Coronary artery (tissue), 2 donors: ENCODE measurements around the gene PHOSPHO1.
"Not testable (repeated sequence)": the region's sequence is repeated elsewhere in the genome, so short reads cannot be mapped to it uniquely, and the experiment has no call there.

Experiments used
- DNase-seq: peaks from one replicate; pipeline ENCODE4 v3.0.0-alpha.2; 2017; ENCODE audit warnings: low spot score
- H3K27ac ChIP-seq, 2 donors: fragments of 200-600 bp; sonication (generic); one replicate each; pipeline ENCODE4 v1.5.1; 2016 to 2019
- H3K4me3 ChIP-seq: fragments of 200-600 bp; sonication (generic); 2 replicates; pipeline ENCODE4 v1.5.1; 2016; ENCODE audit warnings: mild to moderate bottlenecking, moderate library complexity
- TF ChIP-seq, protein P1 (sequence below): fragments of 200-600 bp; sonication (generic); IDR thresholded peaks from one replicate; pipeline ENCODE4 v1.5.1; 2019; ENCODE audit warnings: antibody characterized with exemption

The PHOSPHO1 gene

DNA sequence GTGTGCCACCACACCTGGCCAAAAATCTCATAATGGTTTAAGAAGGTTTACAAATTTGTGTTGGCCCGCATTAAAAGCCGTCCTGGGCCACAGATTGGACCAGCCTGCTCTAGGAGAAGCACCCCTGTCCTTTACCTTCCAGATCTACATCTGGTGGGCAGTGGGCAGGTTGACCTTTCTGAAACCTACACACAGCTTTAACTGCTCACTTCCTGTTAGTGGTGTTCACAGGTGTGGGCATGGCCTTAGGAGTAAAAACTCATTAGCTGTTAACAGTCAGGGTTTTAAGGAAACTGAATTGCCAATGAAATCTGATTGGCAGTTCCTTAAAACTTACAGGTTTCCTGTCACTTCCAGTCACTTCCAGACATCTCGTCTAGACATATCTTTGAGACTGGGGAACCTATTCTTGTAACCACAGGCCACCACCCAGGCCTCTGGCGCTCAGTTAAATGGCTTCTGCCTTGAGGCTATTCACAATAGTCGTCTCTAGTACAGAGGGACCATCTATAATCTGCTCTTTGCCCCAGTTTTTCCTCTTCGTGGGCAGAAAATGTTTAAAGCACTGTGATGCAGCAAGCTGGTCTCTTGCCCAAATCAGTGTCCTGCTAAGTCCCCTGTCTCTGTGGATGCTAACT is 49.5 kb downstream of the PHOSPHO1 start:
- TF ChIP-seq, protein P1, sequence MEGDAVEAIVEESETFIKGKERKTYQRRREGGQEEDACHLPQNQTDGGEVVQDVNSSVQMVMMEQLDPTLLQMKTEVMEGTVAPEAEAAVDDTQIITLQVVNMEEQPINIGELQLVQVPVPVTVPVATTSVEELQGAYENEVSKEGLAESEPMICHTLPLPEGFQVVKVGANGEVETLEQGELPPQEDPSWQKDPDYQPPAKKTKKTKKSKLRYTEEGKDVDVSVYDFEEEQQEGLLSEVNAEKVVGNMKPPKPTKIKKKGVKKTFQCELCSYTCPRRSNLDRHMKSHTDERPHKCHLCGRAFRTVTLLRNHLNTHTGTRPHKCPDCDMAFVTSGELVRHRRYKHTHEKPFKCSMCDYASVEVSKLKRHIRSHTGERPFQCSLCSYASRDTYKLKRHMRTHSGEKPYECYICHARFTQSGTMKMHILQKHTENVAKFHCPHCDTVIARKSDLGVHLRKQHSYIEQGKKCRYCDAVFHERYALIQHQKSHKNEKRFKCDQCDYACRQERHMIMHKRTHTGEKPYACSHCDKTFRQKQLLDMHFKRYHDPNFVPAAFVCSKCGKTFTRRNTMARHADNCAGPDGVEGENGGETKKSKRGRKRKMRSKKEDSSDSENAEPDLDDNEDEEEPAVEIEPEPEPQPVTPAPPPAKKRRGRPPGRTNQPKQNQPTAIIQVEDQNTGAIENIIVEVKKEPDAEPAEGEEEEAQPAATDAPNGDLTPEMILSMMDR = no peak
- H3K27ac ChIP-seq = no peak overlapping the region

DNA sequence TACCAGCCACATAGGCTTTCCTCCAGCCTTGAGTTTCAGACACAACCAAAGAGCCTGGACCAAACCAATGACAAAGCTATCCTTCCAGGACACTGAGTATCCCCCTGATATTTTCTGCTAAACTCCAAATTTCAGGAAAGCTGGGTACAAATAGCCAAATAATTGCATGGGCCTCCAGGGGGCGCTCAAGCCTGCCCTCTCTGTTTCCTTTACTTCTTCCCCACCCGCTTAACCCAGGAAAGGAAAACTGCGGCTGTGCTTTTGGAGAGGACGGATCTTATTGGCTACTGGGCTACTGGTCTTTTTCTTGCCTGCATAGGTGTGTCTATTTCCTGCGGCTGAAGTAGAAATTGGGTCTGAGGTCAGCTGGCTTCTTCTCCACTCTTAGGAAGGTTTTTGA is 50.3 kb downstream of the PHOSPHO1 start:
- Histone ChIP-seq H3K4me3 (no peak overlapping the region), H3K27ac (no peak overlapping the region)
- TF ChIP-seq, protein P1 = peak; percentile 39
- no peak for DNase-seq

More for the DNA sequence above, 49.5 kb downstream of the PHOSPHO1 start:
- no peak for DNase-seq
- no peak overlapping the region for H3K4me3 ChIP-seq

DNA sequence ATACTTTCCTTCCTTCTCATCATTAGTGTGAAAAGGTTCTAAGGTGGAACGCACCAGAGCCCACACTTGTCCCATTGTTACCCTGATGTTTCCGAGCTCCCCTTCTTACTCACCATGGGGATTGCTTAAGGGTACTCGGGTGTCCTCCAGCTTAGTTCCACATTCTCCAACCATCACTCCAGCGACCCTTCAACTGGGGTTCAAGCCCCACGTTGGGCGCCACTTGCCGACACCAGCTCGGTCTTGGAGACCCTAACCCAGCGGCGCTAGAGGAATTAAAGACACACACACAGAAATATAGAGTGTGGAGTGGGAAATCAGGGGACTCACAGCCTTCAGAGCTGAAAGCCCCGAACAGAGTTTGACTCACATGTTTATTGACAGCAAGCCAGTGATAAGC is 54.6 kb downstream of the PHOSPHO1 start:
- DNase-seq, H3K4me3 ChIP-seq, H3K27ac ChIP-seq: not testable (repeated sequence)
